Neural cell (in vitro differentiated cells): Measurements from ENCODE around the gene RPS6KA3. TPM values are rescaled to one million over a fixed set of nuclear protein-coding genes. Genes with fewer than 3 reads are reported as not detected.

Source experiments
- H2AFZ ChIP-seq: fragments of 200-600, 300-800 bp; sonication (generic), shearing (Covaris generic); 2 replicates; pipeline ENCODE4 v1.6.0; 2014; ENCODE audit warnings: low read depth, mild to moderate bottlenecking, antibody characterized with exemption, low read length, moderate library complexity
- H3F3A ChIP-seq: fragments of 200-600 bp; shearing (Covaris generic); 2 replicates; pipeline ENCODE4 v1.6.1; 2016; ENCODE audit warnings: mild to moderate bottlenecking, moderate library complexity, mixed read lengths, antibody characterized with exemption, low read length; ENCODE audit not compliant: insufficient read depth, poor library complexity, severe bottlenecking
- H3K27ac ChIP-seq: fragments of 200-600, 300-800 bp; sonication (generic), shearing (Covaris generic); 2 replicates; pipeline ENCODE4 v1.5.1; 2014; ENCODE audit warnings: mild to moderate bottlenecking, low read length, moderate library complexity
- H3K27me3 ChIP-seq: fragments of 300-800, 200-600 bp; sonication (generic), shearing (Covaris generic); 2 replicates; pipeline ENCODE4 v1.6.0; 2014; ENCODE audit warnings: mild to moderate bottlenecking, low read depth, low read length, moderate library complexity; ENCODE audit not compliant: insufficient read depth
- H3K36me3 ChIP-seq: fragments of 300-800, 200-600 bp; sonication (generic), shearing (Covaris generic); 2 replicates; pipeline ENCODE4 v1.5.1; 2014; ENCODE audit warnings: mild to moderate bottlenecking, antibody characterized with exemption, low read length, moderate library complexity; ENCODE audit not compliant: insufficient read depth
- H3K4me2 ChIP-seq: fragments of 300-800, 200-600 bp; sonication (generic), shearing (Covaris generic); 2 replicates; pipeline ENCODE4 v1.6.0; 2014; ENCODE audit warnings: mild to moderate bottlenecking, low read length
- H3K4me3 ChIP-seq: fragments of 300-800, 200-600 bp; sonication (generic), shearing (Covaris generic); 2 replicates; pipeline ENCODE4 v1.5.1; 2014; ENCODE audit warnings: mild to moderate bottlenecking, low read length, moderate library complexity
- H3K79me2 ChIP-seq: fragments of 200-600 bp; shearing (Covaris generic); replicated peaks from 2 replicates; pipeline ENCODE4 v1.6.0; 2014; ENCODE audit warnings: mild to moderate bottlenecking, low read length, moderate library complexity; ENCODE audit not compliant: insufficient read depth
- H3K9ac ChIP-seq: fragments of 300-800, 200-600 bp; sonication (generic), shearing (Covaris generic); 2 replicates; pipeline ENCODE4 v1.6.1; 2016; ENCODE audit warnings: mild to moderate bottlenecking, low read length, mixed read lengths
- H3K9me2 ChIP-seq: fragments of 200-600 bp; shearing (Covaris generic); 2 replicates; pipeline ENCODE4 v1.6.1; 2016; ENCODE audit warnings: mild to moderate bottlenecking, low read length, mixed read lengths; ENCODE audit not compliant: insufficient read depth
- H3K9me3 ChIP-seq: fragments of 200-600, 300-800 bp; sonication (generic), shearing (Covaris generic); 2 replicates; pipeline ENCODE4 v1.6.1; 2016; ENCODE audit warnings: mild to moderate bottlenecking, mixed run types, low read length, moderate library complexity, mixed read lengths
- H4K20me1 ChIP-seq: fragments of 200-600 bp; shearing (Covaris generic); 2 replicates; pipeline ENCODE4 v1.6.1; 2016; ENCODE audit warnings: mild to moderate bottlenecking, mixed run types; ENCODE audit not compliant: insufficient read depth
- CTCF ChIP-seq: fragments of 450-650 bp; IDR thresholded peaks from 2 replicates; pipeline ENCODE4 v1.5.1; 2014; ENCODE audit warnings: antibody characterized with exemption, mild to moderate bottlenecking, moderate library complexity; ENCODE audit not compliant: poor library complexity, severe bottlenecking
- EP300 ChIP-seq: fragments of 450-650 bp; conservative IDR thresholded peaks from 2 replicates; pipeline ENCODE4 v1.6.1; 2014; ENCODE audit warnings: antibody characterized with exemption, mild to moderate bottlenecking, moderate library complexity; ENCODE audit not compliant: poor library complexity, severe bottlenecking
- EZH2 ChIP-seq: fragments of 200-600, 300-800 bp; shearing (Covaris generic), sonication (generic); IDR thresholded peaks from 2 replicates; pipeline ENCODE4 v1.6.1; 2014; ENCODE audit warnings: antibody characterized with exemption, low read length, borderline replicate concordance, mild to moderate bottlenecking; ENCODE audit not compliant: insufficient read depth, poor library complexity, severe bottlenecking
- MXI1 ChIP-seq: fragments of 450-650 bp; conservative IDR thresholded peaks from 2 replicates; pipeline ENCODE4 v1.6.1; 2014; ENCODE audit warnings: antibody characterized with exemption, mild to moderate bottlenecking; ENCODE audit not compliant: poor library complexity, severe bottlenecking
- POLR2AphosphoS5 ChIP-seq: IDR thresholded peaks from 2 replicates; pipeline ENCODE4 v1.6.1; 2012
- RAD21 ChIP-seq: fragments of 450-650 bp; conservative IDR thresholded peaks from 2 replicates; pipeline ENCODE4 v1.6.1; 2014; ENCODE audit warnings: antibody characterized with exemption, mild to moderate bottlenecking, moderate library complexity
- SMC3 ChIP-seq: fragments of 450-650 bp; conservative IDR thresholded peaks from 2 replicates; pipeline ENCODE4 v1.6.1; 2014; ENCODE audit warnings: antibody characterized with exemption, mild to moderate bottlenecking, moderate library complexity; ENCODE audit not compliant: poor library complexity
- TAF1 ChIP-seq: IDR thresholded peaks from 2 replicates; pipeline ENCODE4 v1.6.1; 2012; ENCODE audit warnings: low read depth
- polyA plus RNA-seq: library from polyadenylated mRNA; depleted of rRNA; stranded (reverse); fragments of >200 nt; gene quantifications from 2 replicates; pipeline ENCODE4 v1.2.3, GENCODE V29; 2014
- TF ChIP-seq, protein P1 (sequence below): IDR thresholded peaks from 2 replicates; pipeline ENCODE4 v1.6.1; 2012; ENCODE audit warnings: borderline replicate concordance

RPS6KA3 gene
- polyA plus RNA-seq, 1 donor from 2014 or later = 16.5 TPM

DNA sequence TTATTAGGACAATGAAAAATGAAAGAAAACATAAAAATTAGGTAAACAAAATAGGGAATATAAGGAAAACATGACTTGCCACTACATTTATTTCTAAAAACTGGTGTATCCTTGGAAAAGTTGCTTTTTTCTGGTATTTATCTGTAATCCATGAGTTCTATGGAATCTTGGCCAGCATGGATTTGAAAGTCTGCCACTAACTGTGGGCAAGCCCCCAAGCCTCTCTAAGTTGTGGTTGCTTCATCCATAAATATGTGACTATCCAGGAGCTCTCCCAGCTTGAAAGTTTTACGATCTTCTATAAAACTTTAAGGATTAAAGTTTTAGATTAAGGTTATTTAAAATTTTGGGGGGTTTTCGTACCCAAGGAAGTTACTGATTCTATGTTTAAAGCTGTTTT, 21.8 kb downstream of the RPS6KA3 start:
- Histone ChIP-seq H3K36me3 (no peaks in the 10 kb centered on the region), H3K27ac (no peak overlapping the region), H3K9ac (no peak overlapping the region), H3K4me3 (no peak overlapping the region), H3F3A (no peaks in the 10 kb centered on the region), H3K4me2 (no peak overlapping the region), H3K9me3 (no peaks in the 10 kb centered on the region), H3K27me3 (no peaks in the 10 kb centered on the region), H4K20me1 (no peaks in the 10 kb centered on the region), H2AFZ (no peak overlapping the region), H3K9me2 (no peaks in the 10 kb centered on the region), H3K79me2 (no peaks in the 10 kb centered on the region)
- TF ChIP-seq MXI1 (no peak), EZH2 (no peak), POLR2AphosphoS5 (no peak), EP300 (no peak), CTCF (no peak), RAD21 (no peak), SMC3 (no peak), TAF1 (no peak)
- TF ChIP-seq, protein P1, sequence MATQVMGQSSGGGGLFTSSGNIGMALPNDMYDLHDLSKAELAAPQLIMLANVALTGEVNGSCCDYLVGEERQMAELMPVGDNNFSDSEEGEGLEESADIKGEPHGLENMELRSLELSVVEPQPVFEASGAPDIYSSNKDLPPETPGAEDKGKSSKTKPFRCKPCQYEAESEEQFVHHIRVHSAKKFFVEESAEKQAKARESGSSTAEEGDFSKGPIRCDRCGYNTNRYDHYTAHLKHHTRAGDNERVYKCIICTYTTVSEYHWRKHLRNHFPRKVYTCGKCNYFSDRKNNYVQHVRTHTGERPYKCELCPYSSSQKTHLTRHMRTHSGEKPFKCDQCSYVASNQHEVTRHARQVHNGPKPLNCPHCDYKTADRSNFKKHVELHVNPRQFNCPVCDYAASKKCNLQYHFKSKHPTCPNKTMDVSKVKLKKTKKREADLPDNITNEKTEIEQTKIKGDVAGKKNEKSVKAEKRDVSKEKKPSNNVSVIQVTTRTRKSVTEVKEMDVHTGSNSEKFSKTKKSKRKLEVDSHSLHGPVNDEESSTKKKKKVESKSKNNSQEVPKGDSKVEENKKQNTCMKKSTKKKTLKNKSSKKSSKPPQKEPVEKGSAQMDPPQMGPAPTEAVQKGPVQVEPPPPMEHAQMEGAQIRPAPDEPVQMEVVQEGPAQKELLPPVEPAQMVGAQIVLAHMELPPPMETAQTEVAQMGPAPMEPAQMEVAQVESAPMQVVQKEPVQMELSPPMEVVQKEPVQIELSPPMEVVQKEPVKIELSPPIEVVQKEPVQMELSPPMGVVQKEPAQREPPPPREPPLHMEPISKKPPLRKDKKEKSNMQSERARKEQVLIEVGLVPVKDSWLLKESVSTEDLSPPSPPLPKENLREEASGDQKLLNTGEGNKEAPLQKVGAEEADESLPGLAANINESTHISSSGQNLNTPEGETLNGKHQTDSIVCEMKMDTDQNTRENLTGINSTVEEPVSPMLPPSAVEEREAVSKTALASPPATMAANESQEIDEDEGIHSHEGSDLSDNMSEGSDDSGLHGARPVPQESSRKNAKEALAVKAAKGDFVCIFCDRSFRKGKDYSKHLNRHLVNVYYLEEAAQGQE = no peak

- Histone ChIP-seq H3K79me2 (no peaks in the 10 kb centered on the region), H3F3A (no peaks in the 10 kb centered on the region), H3K36me3 (no peaks in the 10 kb centered on the region), H2AFZ (no peak overlapping the region), H3K4me2 (no peak overlapping the region), H4K20me1 (no peaks in the 10 kb centered on the region), H3K9ac (no peak overlapping the region), H3K4me3 (no peak overlapping the region), H3K9me3 (no peaks in the 10 kb centered on the region), H3K27me3 (no peaks in the 10 kb centered on the region), H3K27ac (no peak overlapping the region), H3K9me2 (no peaks in the 10 kb centered on the region)
- TF ChIP-seq POLR2AphosphoS5 = no peak
- TF ChIP-seq, protein P1 = no peak
- no peak for TF ChIP-seq SMC3
- no peak for TF ChIP-seq CTCF
- TF ChIP-seq TAF1 = no peak
- no peak for TF ChIP-seq RAD21
- TF ChIP-seq MXI1 = no peak
- no peak for TF ChIP-seq EZH2
- TF ChIP-seq EP300 = no peak
Observed at GRCh38 chrX:20240201-20240600, 26.5 kb downstream of the RPS6KA3 start.
